HG03442 (cell line): Measurements from ENCODE around the gene CGNL1.

Experiments
- ATAC-seq: cut with Tn5 transposase; IDR thresholded peaks from one replicate; pipeline ENCODE4 v1.9.1; 2021; ENCODE audit warnings: mild to moderate bottlenecking, moderate library complexity; ENCODE audit not compliant: unreplicated experiment

CGNL1 gene

GRCh38 chr15:57375827-57376695 lies at the start of gene CGNL1:
Gene CGNL1 (plus strand): TSS chr15:57376505. CDS start chr15:57438000, 61,495 bp downstream.
- no peak for ATAC-seq

- ATAC-seq = no peak
These were observed 48.3 kb upstream of the CGNL1 start for GRCh38 chr15:57327985-57328471.

- ATAC-seq = no peak
These were observed 47.8 kb upstream of the CGNL1 start for GRCh38 chr15:57328479-57328878.

- no peak for ATAC-seq
These were observed 47.4 kb upstream of the CGNL1 start for GRCh38 chr15:57328897-57329296.

GRCh38 chr15:57329582-57330367 lies 46.5 kb upstream of the CGNL1 start:
- no peak for ATAC-seq

GRCh38 chr15:57330619-57331340 lies 45.5 kb upstream of the CGNL1 start:
- ATAC-seq = no peak

GRCh38 chr15:57332326-57332725 lies 44.0 kb upstream of the CGNL1 start:
- ATAC-seq = no peak

- ATAC-seq = no peak
These were observed 42.8 kb upstream of the CGNL1 start for GRCh38 chr15:57333487-57333886.

- ATAC-seq = no peak
These were observed 42.0 kb upstream of the CGNL1 start for GRCh38 chr15:57334257-57334656.

GRCh38 chr15:57335293-57335715 lies 41.0 kb upstream of the CGNL1 start:
- no peak for ATAC-seq

- no peak for ATAC-seq
These were observed 40.6 kb upstream of the CGNL1 start for GRCh38 chr15:57335719-57336118.

GRCh38 chr15:57337868-57338411 lies 38.4 kb upstream of the CGNL1 start:
- no peak for ATAC-seq

- no peak for ATAC-seq
These were observed 37.0 kb upstream of the CGNL1 start for GRCh38 chr15:57339321-57339720.

GRCh38 chr15:57340682-57341259 lies 35.5 kb upstream of the CGNL1 start:
- ATAC-seq = peak; percentile 47

- ATAC-seq = no peak
These were observed 33.3 kb upstream of the CGNL1 start for GRCh38 chr15:57343048-57343447.

- no peak for ATAC-seq
These were observed 32.8 kb upstream of the CGNL1 start for GRCh38 chr15:57343498-57343897.

- no peak for ATAC-seq
These were observed 32.0 kb upstream of the CGNL1 start for GRCh38 chr15:57344282-57344681.

- ATAC-seq = no peak
These were observed 30.7 kb upstream of the CGNL1 start for GRCh38 chr15:57345584-57345983.

- ATAC-seq = no peak
These were observed 28.2 kb upstream of the CGNL1 start for GRCh38 chr15:57348081-57348480.

- no peak for ATAC-seq
These were observed 23.6 kb upstream of the CGNL1 start for GRCh38 chr15:57352535-57353316.
